Smooth muscle cell (in vitro differentiated cells): Measurements from ENCODE around the gene WWP2. TPM values are rescaled to one million over a fixed set of nuclear protein-coding genes. Genes with fewer than 3 reads are reported as not detected.
"Not testable (repeated sequence)": the region's sequence is repeated elsewhere in the genome, so short reads cannot be mapped to it uniquely, and the experiment has no call there.

Source experiments
- DNase-seq: peaks from one replicate; lab custom pipeline; 2025; ENCODE audit not compliant: unreplicated experiment; lab: John Stamatoyannopoulos, UW
- H2AFZ ChIP-seq: fragments of 200-600 bp; sonication (generic); 2 replicates; pipeline ENCODE4 v1.6.0; 2016; ENCODE audit warnings: antibody characterized with exemption, low read depth, mild to moderate bottlenecking
- H3F3A ChIP-seq: fragments of 200-600 bp; sonication (generic); 2 replicates; pipeline ENCODE4 v1.6.0; 2017; ENCODE audit warnings: antibody characterized with exemption, low read depth
- H3K27ac ChIP-seq: fragments of 200-600 bp; sonication (generic); 2 replicates; pipeline ENCODE4 v1.5.1; 2016; ENCODE audit warnings: low read depth, mild to moderate bottlenecking
- H3K27me3 ChIP-seq: fragments of 200-600 bp; sonication (generic); 2 replicates; pipeline ENCODE4 v1.6.1; 2016; ENCODE audit warnings: low read depth, mild to moderate bottlenecking
- H3K36me3 ChIP-seq: fragments of 200-600 bp; sonication (generic); 2 replicates; pipeline ENCODE4 v1.5.1; 2016; ENCODE audit warnings: low read depth
- H3K4me1 ChIP-seq: fragments of 200-600 bp; sonication (generic); 2 replicates; pipeline ENCODE4 v1.5.1; 2016; ENCODE audit warnings: low read depth
- H3K4me2 ChIP-seq: fragments of 200-600 bp; sonication (generic); 2 replicates; pipeline ENCODE4 v1.6.0; 2016; ENCODE audit warnings: mild to moderate bottlenecking
- H3K4me3 ChIP-seq: fragments of 200-600 bp; sonication (generic); 2 replicates; pipeline ENCODE4 v1.5.1; 2016; ENCODE audit warnings: mild to moderate bottlenecking
- H3K79me2 ChIP-seq: fragments of 200-600 bp; sonication (generic); 2 replicates; pipeline ENCODE4 v1.6.0; 2016; ENCODE audit warnings: low read depth, mild to moderate bottlenecking
- H3K9ac ChIP-seq: fragments of 200-600 bp; sonication (generic); 2 replicates; pipeline ENCODE4 v1.6.0; 2016; ENCODE audit warnings: low read depth
- H3K9me3 ChIP-seq: fragments of 200-600 bp; sonication (generic); replicated peaks from 2 replicates; pipeline ENCODE4 v1.5.1; 2016; ENCODE audit warnings: low read depth
- H4K20me1 ChIP-seq: fragments of 200-600 bp; sonication (generic); 2 replicates; pipeline ENCODE4 v1.6.0; 2016; ENCODE audit warnings: low read depth
- WGBS: methylation state at CpG from one replicate; pipeline ENCODE4 v1.1.7; 2016; ENCODE audit warnings: low lambda C conversion rate; 5-methylcytosine and 5-hydroxymethylcytosine counted together
- polyA plus RNA-seq: library from polyadenylated mRNA; unstranded; fragments of >200 nt; fragmentation: Nextera tagmentation; extraction: Ambion mirVana; gene quantifications from 2 replicates; pipeline ENCODE4 v1.2.1, GENCODE V29; 2016
- total RNA-seq: library from RNA; depleted of rRNA; stranded (reverse); fragments of >200 nt; gene quantifications from 2 replicates; pipeline ENCODE4 v1.2.3, GENCODE V29; 2014
- TF ChIP-seq, protein P1 (sequence below): fragments of 200-600 bp; sonication (generic); IDR thresholded peaks from 2 replicates; pipeline ENCODE4 v1.5.1; 2017; ENCODE audit warnings: borderline replicate concordance, mild to moderate bottlenecking, antibody characterized with exemption; ENCODE audit not compliant: insufficient read depth, poor library complexity, severe bottlenecking

Gene WWP2
- total and polyA plus RNA-seq, 2 experiments from 2014 or later, result 7.8 to 9.0 TPM

DNA sequence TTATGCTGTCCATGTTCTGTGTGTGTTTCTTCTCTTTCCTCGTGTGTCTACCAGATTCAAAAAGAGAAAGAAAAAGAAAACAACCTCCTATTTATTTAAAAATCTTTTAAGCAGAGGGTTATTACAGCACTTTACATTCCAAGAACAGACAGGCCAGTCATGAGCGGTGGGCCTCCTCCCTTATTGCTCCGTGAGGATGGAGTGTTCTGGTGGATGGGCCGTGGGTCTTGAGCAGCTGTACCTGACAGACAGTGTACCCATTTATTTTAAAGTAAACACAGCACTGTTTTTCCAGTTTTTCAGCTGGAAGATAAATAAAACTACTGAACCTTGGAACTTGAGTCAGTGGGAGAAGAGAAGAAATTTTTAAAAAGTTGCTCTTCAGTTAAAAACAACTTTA is 52.4 kb downstream of the WWP2 start:
- no peaks in the 10 kb centered on the region for H3K79me2 ChIP-seq
- WGBS, result 89% methylated on average over 4 of the region's 4 CpGs
- no peak for DNase-seq
- no peak overlapping the region for H3K4me2 ChIP-seq
- no peak overlapping the region for H3K4me3 ChIP-seq
- H4K20me1 ChIP-seq, result no peaks in the 10 kb centered on the region
- H2AFZ ChIP-seq, result no peak overlapping the region
- H3K4me1 ChIP-seq, result no peaks in the 10 kb centered on the region
- no peaks in the 10 kb centered on the region for H3K9me3 ChIP-seq
- no peak overlapping the region for H3K9ac ChIP-seq
- no peaks in the 10 kb centered on the region for H3K36me3 ChIP-seq
- TF ChIP-seq, protein P1, sequence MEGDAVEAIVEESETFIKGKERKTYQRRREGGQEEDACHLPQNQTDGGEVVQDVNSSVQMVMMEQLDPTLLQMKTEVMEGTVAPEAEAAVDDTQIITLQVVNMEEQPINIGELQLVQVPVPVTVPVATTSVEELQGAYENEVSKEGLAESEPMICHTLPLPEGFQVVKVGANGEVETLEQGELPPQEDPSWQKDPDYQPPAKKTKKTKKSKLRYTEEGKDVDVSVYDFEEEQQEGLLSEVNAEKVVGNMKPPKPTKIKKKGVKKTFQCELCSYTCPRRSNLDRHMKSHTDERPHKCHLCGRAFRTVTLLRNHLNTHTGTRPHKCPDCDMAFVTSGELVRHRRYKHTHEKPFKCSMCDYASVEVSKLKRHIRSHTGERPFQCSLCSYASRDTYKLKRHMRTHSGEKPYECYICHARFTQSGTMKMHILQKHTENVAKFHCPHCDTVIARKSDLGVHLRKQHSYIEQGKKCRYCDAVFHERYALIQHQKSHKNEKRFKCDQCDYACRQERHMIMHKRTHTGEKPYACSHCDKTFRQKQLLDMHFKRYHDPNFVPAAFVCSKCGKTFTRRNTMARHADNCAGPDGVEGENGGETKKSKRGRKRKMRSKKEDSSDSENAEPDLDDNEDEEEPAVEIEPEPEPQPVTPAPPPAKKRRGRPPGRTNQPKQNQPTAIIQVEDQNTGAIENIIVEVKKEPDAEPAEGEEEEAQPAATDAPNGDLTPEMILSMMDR, result no peak
- H3K27ac ChIP-seq, result no peak overlapping the region
- H3F3A ChIP-seq, result no peaks in the 10 kb centered on the region
- no peaks in the 10 kb centered on the region for H3K27me3 ChIP-seq

DNA sequence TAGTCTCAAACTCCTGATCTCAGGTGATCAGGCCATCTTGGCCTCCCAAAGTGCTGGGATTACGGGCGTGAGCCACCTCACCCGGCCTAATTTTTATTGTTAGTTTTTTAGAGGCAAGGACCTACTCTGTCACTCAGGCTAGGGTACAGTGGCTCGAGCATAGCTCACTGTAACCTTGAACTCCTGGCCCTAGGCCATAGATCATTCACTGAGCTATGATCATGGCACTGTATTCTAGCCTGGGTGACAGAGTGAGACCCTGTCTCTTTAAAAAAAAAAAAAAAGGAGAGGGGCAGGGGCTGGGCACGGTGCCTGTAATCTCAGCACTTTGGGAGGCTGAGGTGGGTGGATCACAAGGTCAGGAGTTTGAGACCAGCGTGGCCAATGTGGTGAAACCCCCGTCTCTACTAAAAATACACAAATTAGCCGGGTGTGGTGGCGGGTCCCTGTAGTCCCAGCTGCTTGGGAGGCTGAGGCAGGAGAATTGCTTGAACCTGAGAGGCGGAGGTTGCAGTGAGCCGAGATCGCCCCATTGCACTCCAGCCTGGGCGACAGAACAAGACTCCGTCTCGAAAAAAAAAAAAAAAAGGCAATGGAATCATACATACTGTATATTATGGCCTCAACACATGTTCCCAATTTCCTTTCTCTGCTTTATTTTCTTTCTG is 53.2 kb downstream of the WWP2 start:
- H3K4me1 ChIP-seq, H3K79me2 ChIP-seq, DNase-seq, H3K4me3 ChIP-seq, H3K9me3 ChIP-seq, H3K27ac ChIP-seq, H3K27me3 ChIP-seq, H3K4me2 ChIP-seq, H3F3A ChIP-seq, H3K36me3 ChIP-seq, H4K20me1 ChIP-seq, H2AFZ ChIP-seq, H3K9ac ChIP-seq: not testable (repeated sequence)
- 92% methylated on average over 15 of the region's 15 CpGs for WGBS

DNA sequence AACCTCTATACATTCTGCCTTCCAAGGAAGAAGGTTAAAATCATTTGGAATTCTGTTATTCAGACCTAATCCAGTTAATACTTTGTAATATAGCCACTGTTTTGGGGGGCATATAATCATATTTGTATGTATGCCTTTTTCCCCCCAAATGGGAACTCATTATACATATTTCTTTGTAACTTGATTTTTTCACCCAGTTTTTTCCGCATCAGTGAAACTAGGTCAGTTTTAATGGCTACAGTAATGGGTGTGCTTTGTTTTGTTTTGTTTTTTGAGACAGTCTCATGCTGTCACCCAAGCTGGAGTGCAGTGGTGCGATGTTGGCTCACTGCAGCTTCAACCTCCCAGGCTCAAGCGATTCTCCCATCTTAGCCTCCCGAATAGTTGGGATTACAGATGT is 54.9 kb downstream of the WWP2 start:
- H3K79me2 ChIP-seq, result no peaks in the 10 kb centered on the region
- H3F3A ChIP-seq, result no peaks in the 10 kb centered on the region
- no peaks in the 10 kb centered on the region for H3K4me1 ChIP-seq
- H3K9ac ChIP-seq, result no peak overlapping the region
- TF ChIP-seq, protein P1, result no peak
- no peak overlapping the region for H2AFZ ChIP-seq
- no peaks in the 10 kb centered on the region for H3K36me3 ChIP-seq
- H4K20me1 ChIP-seq, result no peaks in the 10 kb centered on the region
- no peak overlapping the region for H3K4me3 ChIP-seq
- no peaks in the 10 kb centered on the region for H3K27me3 ChIP-seq
- no peak overlapping the region for H3K27ac ChIP-seq
- H3K4me2 ChIP-seq, result no peak overlapping the region
- DNase-seq, result no peak
- 98% methylated on average over 4 of the region's 4 CpGs for WGBS
- no peaks in the 10 kb centered on the region for H3K9me3 ChIP-seq

DNA sequence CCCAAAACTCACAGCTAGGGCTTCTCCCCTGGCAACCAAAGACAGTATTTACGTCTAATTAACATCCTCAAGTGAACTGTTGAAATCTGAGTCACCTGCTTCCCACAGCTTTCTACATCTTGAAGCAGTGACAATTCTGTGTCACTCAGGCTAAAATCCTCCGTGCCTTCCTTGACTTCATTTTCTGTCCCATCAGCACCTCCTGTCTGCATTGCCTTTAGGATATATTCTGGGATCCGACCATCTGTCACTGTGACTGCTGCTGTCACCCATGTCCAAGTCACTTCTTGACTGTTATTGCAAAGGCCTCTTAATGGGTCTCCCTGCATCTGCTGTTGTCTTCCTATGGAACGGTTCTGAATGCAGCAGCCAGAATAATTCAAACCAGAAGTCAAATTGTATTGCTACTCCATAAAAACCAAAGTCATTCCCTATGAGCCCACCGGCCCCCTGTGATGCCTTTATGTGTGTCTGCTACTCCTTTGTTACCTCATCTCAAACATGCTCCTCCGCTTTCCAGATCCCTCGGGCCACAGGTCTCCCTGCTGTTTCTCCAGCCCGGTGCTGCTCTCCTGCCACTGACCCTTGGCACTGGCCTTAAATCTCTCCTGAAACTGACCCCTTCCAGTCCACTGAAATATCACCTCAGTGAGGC is 56.9 kb downstream of the WWP2 start:
- no peaks in the 10 kb centered on the region for H3K4me1 ChIP-seq
- H3K9me3 ChIP-seq, result no peaks in the 10 kb centered on the region
- H3K27ac ChIP-seq, result no peak overlapping the region
- WGBS, result 85% methylated on average over 8 of the region's 8 CpGs
- H3K9ac ChIP-seq, result no peak overlapping the region
- no peaks in the 10 kb centered on the region for H3K79me2 ChIP-seq
- H3K27me3 ChIP-seq, result no peaks in the 10 kb centered on the region
- H3F3A ChIP-seq, result no peaks in the 10 kb centered on the region
- no peaks in the 10 kb centered on the region for H4K20me1 ChIP-seq
- H3K4me3 ChIP-seq, result no peak overlapping the region
- H3K4me2 ChIP-seq, result no peak overlapping the region
- TF ChIP-seq, protein P1, result no peak
- no peaks in the 10 kb centered on the region for H3K36me3 ChIP-seq
- DNase-seq, result no peak
- H2AFZ ChIP-seq, result no peak overlapping the region
